Osteoblast (primary cell): Measurements from ENCODE around the gene PDLIM5. TPM values are rescaled to one million over a fixed set of nuclear protein-coding genes. Genes with fewer than 3 reads are reported as not detected.
A peak's percentile ranks its signal among the peaks of the same experiment; 100 is the strongest.

Experiments used
- DNase-seq: peaks from one replicate; pipeline ENCODE4 v3.0.0; 2011; ENCODE audit warnings: low spot score, mixed read lengths; ENCODE audit not compliant: insufficient read length; ENCODE audit errors: missing footprints
- H2AFZ ChIP-seq: 2 replicates; pipeline ENCODE4 v1.6.0; 2011; ENCODE audit warnings: mild to moderate bottlenecking, low read length
- H3K27ac ChIP-seq: 2 replicates; pipeline ENCODE4 v1.5.1; 2011; ENCODE audit warnings: mild to moderate bottlenecking, low read depth, low read length, moderate library complexity
- H3K27me3 ChIP-seq: 2 replicates; pipeline ENCODE4 v1.6.0; 2012; ENCODE audit warnings: mild to moderate bottlenecking, control low read depth, inconsistent platforms, low read length, moderate library complexity; ENCODE audit not compliant: insufficient read depth
- H3K36me3 ChIP-seq: 2 replicates; pipeline ENCODE4 v1.5.1; 2011; ENCODE audit warnings: mild to moderate bottlenecking, low read length, control low read depth, moderate library complexity; ENCODE audit not compliant: insufficient read depth
- H3K4me1 ChIP-seq: 2 replicates; pipeline ENCODE4 v1.5.1; 2011; ENCODE audit warnings: mild to moderate bottlenecking, low read length, control low read depth, moderate library complexity; ENCODE audit not compliant: insufficient read depth
- H3K4me2 ChIP-seq: 2 replicates; pipeline ENCODE4 v1.6.0; 2011; ENCODE audit warnings: mild to moderate bottlenecking, low read length; ENCODE audit not compliant: insufficient read depth
- H3K4me3 ChIP-seq: fragments of 200-600 bp; sonication (generic); 3 replicates; pipeline ENCODE4 v1.5.1; 2012; ENCODE audit warnings: mild to moderate bottlenecking, low read length, inconsistent platforms; ENCODE audit not compliant: insufficient read depth
- H3K79me2 ChIP-seq: 2 replicates; pipeline ENCODE4 v1.6.0; 2012; ENCODE audit warnings: mild to moderate bottlenecking, low read length, control low read depth, inconsistent platforms; ENCODE audit not compliant: insufficient read depth
- H3K9me3 ChIP-seq: 2 replicates; pipeline ENCODE4 v1.5.1; 2011; ENCODE audit warnings: low read depth, low read length, control low read depth
- H4K20me1 ChIP-seq: 2 replicates; pipeline ENCODE4 v1.6.0; 2012; ENCODE audit warnings: mild to moderate bottlenecking, low read length, control low read depth; ENCODE audit not compliant: insufficient read depth
- total RNA-seq: library from RNA; depleted of rRNA; stranded (reverse); fragments of >200 nt; gene quantifications from 2 replicates; pipeline ENCODE4 v1.2.3, GENCODE V29; 2012
- TF ChIP-seq, protein P1 (sequence below): IDR thresholded peaks from 2 replicates; pipeline ENCODE4 v1.5.1; 2011; ENCODE audit warnings: mild to moderate bottlenecking, low read depth, low read length, moderate library complexity; ENCODE audit errors: extremely low read depth

The PDLIM5 gene
- total RNA-seq, 1 donor, result 312 TPM

DNA sequence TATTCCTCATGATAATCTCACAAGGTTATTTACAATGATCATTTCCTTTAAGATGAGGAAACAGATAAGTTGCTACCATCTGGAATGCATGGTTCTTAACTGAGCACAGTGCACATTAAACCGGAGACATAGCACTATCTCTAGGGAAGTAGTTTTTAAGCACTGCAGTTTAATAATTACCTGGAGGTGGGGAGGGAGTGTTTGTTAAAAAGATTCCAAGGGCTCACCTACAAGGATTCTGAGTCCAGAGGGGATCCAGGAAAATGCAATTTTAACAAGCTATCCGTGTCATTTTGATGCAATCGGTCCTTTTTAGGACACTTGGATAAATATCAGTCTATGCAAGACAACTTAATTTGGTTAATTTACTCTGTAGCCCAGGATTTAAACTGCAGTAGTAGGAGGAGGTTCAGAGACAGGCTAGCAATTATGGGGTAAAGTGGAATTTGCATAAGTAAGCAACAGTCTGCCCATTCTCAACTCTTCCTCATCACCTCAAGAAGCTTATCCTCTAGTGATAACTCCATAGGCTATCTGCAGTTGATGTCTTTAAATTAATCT lies 2.8 kb upstream of the PDLIM5 start:
- no peak overlapping the region for H2AFZ ChIP-seq
- TF ChIP-seq, protein P1, sequence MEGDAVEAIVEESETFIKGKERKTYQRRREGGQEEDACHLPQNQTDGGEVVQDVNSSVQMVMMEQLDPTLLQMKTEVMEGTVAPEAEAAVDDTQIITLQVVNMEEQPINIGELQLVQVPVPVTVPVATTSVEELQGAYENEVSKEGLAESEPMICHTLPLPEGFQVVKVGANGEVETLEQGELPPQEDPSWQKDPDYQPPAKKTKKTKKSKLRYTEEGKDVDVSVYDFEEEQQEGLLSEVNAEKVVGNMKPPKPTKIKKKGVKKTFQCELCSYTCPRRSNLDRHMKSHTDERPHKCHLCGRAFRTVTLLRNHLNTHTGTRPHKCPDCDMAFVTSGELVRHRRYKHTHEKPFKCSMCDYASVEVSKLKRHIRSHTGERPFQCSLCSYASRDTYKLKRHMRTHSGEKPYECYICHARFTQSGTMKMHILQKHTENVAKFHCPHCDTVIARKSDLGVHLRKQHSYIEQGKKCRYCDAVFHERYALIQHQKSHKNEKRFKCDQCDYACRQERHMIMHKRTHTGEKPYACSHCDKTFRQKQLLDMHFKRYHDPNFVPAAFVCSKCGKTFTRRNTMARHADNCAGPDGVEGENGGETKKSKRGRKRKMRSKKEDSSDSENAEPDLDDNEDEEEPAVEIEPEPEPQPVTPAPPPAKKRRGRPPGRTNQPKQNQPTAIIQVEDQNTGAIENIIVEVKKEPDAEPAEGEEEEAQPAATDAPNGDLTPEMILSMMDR, result no peak
- peaks cover 39% of the 10 kb centered on the region for H3K4me1 ChIP-seq

DNA sequence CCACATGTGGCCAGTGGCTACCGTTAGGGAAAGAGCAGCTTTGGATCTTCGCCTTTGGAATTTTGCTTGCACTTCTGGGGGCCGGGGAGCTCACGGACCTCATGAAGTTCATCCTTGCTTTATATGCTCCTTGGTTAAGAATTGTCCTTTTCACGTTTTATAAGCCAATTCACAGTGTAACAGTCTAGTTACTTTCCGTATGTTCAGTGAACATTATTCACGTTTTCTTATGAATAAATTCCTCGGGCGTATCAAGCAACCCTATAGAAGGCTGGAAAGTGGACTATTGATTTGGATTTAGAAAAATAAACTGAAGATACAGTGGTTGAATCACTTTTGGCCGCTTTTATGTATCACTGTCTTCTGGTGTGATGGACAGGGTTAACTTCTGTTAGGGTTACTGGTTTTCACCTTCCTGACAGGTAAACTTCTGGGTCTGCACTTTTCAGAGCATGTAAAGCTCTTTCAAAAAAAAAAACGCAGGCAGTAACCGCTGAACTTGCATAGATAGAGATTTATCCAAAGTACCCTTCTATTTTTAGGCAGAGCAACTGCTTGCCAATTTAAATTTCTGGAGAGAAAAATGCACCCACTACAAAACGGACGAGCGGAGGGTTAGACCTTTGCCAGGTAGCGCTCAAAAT lies 569 bp upstream of the PDLIM5 start:
- Histone ChIP-seq H3K9me3 (no peaks in the 10 kb centered on the region), H3K4me1 (peaks cover 44% of the 10 kb centered on the region), H4K20me1 (peaks cover 21% of the 10 kb centered on the region), H3K27ac (peak overlapping the region; percentile 86), H2AFZ (peak overlapping the region; percentile 59), H3K4me2 (peak overlapping the region; percentile 96), H3K4me3 (peak overlapping the region; percentile 97), H3K36me3 (peaks cover 9% of the 10 kb centered on the region), H3K27me3 (no peaks in the 10 kb centered on the region), H3K79me2 (peaks cover 48% of the 10 kb centered on the region)
- no peak for DNase-seq
- TF ChIP-seq, protein P1, result no peak

More for the DNA sequence above, 2.8 kb upstream of the PDLIM5 start:
- DNase-seq, result no peak
- H3K79me2 ChIP-seq, result peaks cover 27% of the 10 kb centered on the region
- no peaks in the 10 kb centered on the region for H3K27me3 ChIP-seq
- no peak overlapping the region for H3K4me3 ChIP-seq
- H3K27ac ChIP-seq, result no peak overlapping the region
- H3K4me2 ChIP-seq, result no peak overlapping the region
- no peaks in the 10 kb centered on the region for H3K9me3 ChIP-seq
- H4K20me1 ChIP-seq, result peaks cover 6% of the 10 kb centered on the region
- no peaks in the 10 kb centered on the region for H3K36me3 ChIP-seq

DNA sequence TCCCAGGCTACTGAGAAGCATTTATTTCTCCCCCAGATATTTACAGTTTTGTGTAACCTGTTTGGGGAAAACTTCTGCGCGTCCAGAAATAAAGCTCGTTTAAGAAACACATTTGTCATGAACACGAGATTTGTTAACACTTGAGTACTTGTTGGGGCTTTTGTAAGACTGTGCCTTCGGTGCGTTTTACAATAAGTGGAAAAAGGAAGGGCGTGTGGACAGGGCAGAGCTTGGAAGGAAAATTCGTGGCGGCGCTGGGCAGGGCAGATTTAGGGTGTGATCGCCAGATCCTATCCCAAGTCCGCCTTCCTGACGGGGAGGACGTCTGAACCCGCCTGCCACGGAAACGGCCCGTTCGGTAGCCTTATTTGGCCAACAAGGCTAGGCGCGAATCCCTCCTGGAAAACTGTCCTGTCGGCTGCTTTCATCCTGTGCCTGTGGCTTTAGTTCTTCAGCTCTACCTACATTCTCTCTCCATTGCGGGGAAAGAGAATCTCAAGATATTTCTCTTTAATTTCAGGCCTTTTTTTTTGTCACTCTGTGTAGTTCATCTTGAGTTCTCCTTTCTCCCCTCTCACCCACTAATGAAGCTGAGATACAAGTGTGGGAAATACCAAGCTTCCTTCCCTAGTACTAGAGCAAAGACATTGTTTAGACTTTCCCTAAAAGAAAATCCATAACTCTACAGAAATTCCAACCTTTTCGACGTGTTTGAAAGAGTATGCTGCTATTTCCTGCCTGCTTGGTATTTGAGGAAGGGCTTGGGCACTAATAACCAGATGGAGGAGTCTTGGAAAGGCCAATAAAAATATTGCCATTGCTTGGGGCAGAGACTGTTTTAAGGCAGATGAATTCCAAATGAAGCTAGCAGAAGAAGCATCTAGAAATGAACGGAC lies 982 bp downstream of the PDLIM5 start:
- TF ChIP-seq, protein P1, result no peak
- Histone ChIP-seq H3K27me3 (no peaks in the 10 kb centered on the region), H3K4me2 (peak overlapping the region; percentile 80), H3K4me3 (peak overlapping the region; percentile 97), H4K20me1 (peaks cover 25% of the 10 kb centered on the region), H3K9me3 (no peaks in the 10 kb centered on the region), H3K4me1 (peaks cover 46% of the 10 kb centered on the region), H3K36me3 (peaks cover 24% of the 10 kb centered on the region), H2AFZ (no peak overlapping the region), H3K27ac (peak overlapping the region; percentile 86), H3K79me2 (peaks cover 64% of the 10 kb centered on the region)
- peak; percentile 80 for DNase-seq
